ENCODE measurements around the gene PTPRN2.

PTPRN2 gene

DNA sequence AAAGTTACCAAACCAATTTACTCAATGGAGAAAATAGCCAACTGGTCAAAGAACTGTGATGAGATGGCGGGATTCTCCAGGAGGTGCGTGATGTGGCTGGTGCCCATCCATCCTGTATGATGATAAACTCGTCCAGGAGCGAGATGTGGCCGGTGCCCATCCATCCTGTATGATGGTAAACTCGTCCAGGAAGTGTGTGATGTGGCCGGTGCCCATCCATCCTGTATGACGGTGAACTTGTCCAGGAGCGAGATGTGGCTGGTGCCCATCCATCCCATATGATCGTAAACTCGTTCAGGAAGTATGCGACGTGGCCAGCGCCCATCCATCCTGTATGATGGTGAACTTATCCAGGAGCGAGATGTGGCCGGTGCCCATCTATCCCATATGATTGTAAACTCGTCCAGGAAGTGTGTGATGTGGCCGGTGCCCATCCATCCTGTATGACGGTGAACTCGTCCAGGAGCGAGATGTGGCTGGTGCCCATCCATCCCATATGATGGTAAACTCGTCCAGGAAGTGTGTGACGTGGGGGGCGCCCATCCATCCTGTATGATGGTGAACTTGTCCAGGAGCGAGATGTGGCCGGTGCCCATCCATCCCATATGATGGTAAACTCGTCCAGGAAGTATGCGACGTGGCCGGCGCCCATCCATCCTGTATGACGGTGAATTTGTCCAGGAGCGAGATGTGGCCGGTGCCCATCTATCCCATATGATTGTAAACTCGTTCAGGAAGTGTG is 754.6 kb downstream of the PTPRN2 start:
- H3K4me3 ChIP-seq (ENCODE audit: low read depth, low read length): no peak overlapping the region
- TF ChIP-seq, protein P1, sequence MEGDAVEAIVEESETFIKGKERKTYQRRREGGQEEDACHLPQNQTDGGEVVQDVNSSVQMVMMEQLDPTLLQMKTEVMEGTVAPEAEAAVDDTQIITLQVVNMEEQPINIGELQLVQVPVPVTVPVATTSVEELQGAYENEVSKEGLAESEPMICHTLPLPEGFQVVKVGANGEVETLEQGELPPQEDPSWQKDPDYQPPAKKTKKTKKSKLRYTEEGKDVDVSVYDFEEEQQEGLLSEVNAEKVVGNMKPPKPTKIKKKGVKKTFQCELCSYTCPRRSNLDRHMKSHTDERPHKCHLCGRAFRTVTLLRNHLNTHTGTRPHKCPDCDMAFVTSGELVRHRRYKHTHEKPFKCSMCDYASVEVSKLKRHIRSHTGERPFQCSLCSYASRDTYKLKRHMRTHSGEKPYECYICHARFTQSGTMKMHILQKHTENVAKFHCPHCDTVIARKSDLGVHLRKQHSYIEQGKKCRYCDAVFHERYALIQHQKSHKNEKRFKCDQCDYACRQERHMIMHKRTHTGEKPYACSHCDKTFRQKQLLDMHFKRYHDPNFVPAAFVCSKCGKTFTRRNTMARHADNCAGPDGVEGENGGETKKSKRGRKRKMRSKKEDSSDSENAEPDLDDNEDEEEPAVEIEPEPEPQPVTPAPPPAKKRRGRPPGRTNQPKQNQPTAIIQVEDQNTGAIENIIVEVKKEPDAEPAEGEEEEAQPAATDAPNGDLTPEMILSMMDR (IDR thresholded peaks at IDR 0.05; ENCODE audit: control insufficient read depth, extremely low read depth, insufficient read depth): no peak
- no peak for DNase-seq (ENCODE audit: low read depth)

DNA sequence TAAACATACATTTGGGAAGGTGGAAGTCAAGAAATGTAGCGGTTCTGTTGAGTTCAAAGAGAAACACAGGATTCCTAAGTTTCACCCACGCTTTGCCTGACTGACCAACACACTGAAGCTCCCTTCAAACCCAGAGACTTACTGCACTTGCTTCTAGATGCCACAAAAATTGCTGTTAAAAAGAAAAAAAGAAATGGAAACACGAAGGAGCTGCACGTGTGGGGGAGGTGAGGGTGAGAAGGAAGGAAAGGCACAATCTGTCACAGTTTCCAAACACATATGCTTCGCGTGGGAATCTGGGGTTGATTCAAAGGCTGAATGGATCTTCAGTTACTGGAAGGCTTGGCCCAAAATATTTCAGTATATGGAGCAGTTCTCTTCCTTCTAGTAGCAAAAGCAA is 755.2 kb downstream of the PTPRN2 start:
- H3K4me3 ChIP-seq (ENCODE audit: low read depth, low read length): no peak overlapping the region

DNA sequence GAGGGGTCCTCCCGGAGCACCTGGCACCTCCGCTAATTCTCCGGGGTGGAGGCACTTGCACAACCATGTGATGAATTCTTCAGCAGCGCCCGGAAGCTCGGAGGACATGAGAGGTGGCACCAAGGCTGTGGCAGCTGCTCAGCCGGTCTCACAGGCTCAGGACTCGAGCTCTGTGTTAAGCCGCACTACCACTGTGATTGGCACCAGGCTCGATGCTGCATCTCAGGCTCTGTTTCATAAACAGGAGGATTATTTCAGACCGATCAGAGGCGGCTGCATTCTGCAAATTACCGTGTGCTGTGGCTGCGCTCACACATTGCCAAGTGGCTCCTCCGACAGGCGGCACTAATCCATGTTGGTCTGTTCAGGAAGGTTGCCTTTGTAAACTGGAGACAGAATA is 755.6 kb downstream of the PTPRN2 start:
- DNase-seq (ENCODE audit: low read depth): no peak
- H3K4me3 ChIP-seq (ENCODE audit: low read depth, low read length): no peak overlapping the region
- TF ChIP-seq, protein P1 (IDR thresholded peaks at IDR 0.05; ENCODE audit: control insufficient read depth, extremely low read depth, insufficient read depth): peak; percentile 31; the same call in 1 of the 2 replicates

More for the DNA sequence above, 755.2 kb downstream of the PTPRN2 start:
- DNase-seq (ENCODE audit: low read depth): no peak
- TF ChIP-seq, protein P1 (IDR thresholded peaks at IDR 0.05; ENCODE audit: control insufficient read depth, extremely low read depth, insufficient read depth): no peak

DNA sequence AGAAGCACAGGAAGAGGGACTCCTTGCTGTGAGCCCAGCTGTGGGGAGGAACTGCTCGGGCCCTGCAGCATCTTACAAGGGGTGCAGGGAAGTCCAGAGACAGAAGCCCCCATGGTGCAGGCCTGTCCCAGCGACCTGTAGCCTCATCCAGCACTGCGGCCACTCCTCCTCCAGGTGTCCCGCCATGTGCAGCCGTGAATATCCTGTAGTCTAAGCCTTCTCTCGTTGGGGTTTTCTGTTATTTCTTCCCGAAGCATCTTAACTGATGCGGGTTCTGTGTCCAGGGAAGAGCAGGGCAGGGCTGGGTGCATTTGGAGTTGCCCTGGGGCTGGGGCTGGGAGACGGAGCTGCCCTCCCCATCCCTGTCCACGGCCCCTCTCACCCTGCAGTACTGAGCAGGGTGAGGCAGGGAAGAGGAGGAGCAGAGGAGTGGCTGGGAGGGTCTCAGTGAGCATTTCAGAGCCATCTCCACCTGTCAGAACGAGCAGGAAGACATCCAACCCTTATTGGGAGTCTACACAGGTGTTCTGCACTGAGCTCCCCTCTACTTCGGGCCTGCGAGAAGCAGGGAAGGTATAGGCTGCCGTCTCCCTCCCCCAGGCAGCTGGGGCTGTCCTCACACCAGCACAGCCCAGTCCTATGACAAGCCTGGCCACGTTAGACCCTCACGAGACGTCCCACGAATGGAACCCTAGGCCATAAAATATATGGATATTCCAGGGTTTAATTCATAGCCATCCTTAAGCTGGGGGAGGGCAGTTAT is 756.3 kb downstream of the PTPRN2 start:
- no peak overlapping the region for H3K4me3 ChIP-seq (ENCODE audit: low read depth, low read length)
- TF ChIP-seq, protein P1 (IDR thresholded peaks at IDR 0.05; ENCODE audit: control insufficient read depth, extremely low read depth, insufficient read depth): no peak
- no peak for DNase-seq (ENCODE audit: low read depth)

DNA sequence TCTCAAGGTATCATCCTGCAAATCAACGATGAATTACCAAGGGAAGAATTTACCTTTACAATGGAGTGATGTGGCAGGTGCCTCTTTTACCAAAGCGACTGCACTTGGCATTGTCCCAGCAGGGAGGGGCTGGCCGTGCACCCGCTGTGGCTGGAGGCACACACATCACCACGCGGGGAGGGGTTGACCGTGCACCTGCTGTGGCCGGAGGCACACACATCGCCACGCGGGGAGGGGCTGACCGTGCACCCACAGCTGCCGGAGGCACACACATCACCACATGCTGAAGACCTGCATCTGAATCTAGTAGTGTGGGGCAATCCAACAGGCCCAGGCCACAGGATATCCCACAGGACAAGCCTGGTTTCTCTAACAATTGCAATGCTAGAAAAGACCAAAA is 757.3 kb downstream of the PTPRN2 start:
- TF ChIP-seq, protein P1 (IDR thresholded peaks at IDR 0.05; ENCODE audit: control insufficient read depth, extremely low read depth, insufficient read depth): no peak
- DNase-seq (ENCODE audit: low read depth): no peak
- H3K4me3 ChIP-seq (ENCODE audit: low read depth, low read length): no peak overlapping the region

DNA sequence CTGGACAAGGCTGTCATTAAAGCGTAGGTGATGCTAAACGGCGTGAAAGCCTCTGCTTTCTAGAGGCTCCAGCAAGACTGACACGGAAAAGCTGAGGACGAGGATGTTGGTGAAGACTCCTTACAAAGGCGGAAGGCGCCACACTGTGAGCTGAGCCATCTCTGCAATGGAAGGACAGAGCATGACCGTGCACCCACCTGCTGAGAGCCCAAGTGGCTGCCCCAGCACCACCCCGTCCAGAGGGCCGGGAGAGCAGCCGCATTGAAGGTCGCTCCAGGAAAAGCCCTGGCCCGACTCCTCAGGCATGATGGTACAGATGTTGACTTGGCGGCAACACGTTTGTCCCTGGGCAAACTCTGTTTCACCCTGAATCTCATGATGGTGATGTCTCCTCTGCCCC is 758.1 kb downstream of the PTPRN2 start:
- no peak for DNase-seq (ENCODE audit: low read depth)
- TF ChIP-seq, protein P1 (IDR thresholded peaks at IDR 0.05; ENCODE audit: control insufficient read depth, extremely low read depth, insufficient read depth): no peak
- no peak overlapping the region for H3K4me3 ChIP-seq (ENCODE audit: low read depth, low read length)

Data from LNCaP clone FGC (cell line).